22Rv1 (cell line): ENCODE results near the gene CEP128.

Experiments used
- CTCF ChIP-seq: fragments of 450-650 bp; IDR thresholded peaks from 2 replicates; pipeline ENCODE4 v1.5.1; 2017; ENCODE audit warnings: mild to moderate bottlenecking
- ZFX ChIP-seq: fragments of 450-650 bp; IDR thresholded peaks from 2 replicates; pipeline ENCODE4 v1.6.1; 2017; ENCODE audit warnings: antibody characterized with exemption, borderline replicate concordance

GRCh38 chr14:80618751-80619329, 322.7 kb downstream of the CEP128 start:
- no peak for TF ChIP-seq CTCF
- no peak for TF ChIP-seq ZFX
